Natural killer cell (primary cell): ENCODE data around the gene PXDN. TPM values are rescaled to one million over a fixed set of nuclear protein-coding genes. Genes with fewer than 3 reads are reported as not detected.

Experiments
- ATAC-seq, 3 donors: fragments of 150-1000 bp in 2 of 3; fragments of 200-7000 bp in 1 of 3; cut with Tn5 transposase; 1 replicate in 1 of 3; 2 replicates in 2 of 3; pipeline ENCODE4 v1.10.0; 2021; ENCODE audit warnings: mild to moderate bottlenecking in 2 of 3, moderate library complexity in 2 of 3
- DNase-seq, 2 donors: peaks; one replicate each; pipeline versions ENCODE4 v3.0.0 to v3.0.0-alpha.2; 2013 to 2021; ENCODE audit warnings: mixed read lengths in 1 of 2
- H3K27ac ChIP-seq: one replicate; pipeline ENCODE4 v1.5.1; 2013; ENCODE audit warnings: mild to moderate bottlenecking, low read length
- H3K27me3 ChIP-seq: one replicate; pipeline ENCODE4 v1.6.1; 2013; ENCODE audit warnings: low read length; ENCODE audit not compliant: control insufficient read depth, insufficient read depth
- H3K36me3 ChIP-seq: one replicate; pipeline ENCODE4 v1.6.1; 2013; ENCODE audit warnings: low read length; ENCODE audit not compliant: control insufficient read depth, insufficient read depth
- H3K4me1 ChIP-seq: one replicate; pipeline ENCODE4 v1.6.1; 2013; ENCODE audit warnings: low read length; ENCODE audit not compliant: control insufficient read depth, insufficient read depth
- H3K4me3 ChIP-seq: one replicate; pipeline ENCODE4 v1.5.1; 2013; ENCODE audit warnings: low read length
- H3K9me3 ChIP-seq: one replicate; pipeline ENCODE4 v1.6.1; 2013; ENCODE audit warnings: low read length; ENCODE audit not compliant: control insufficient read depth, insufficient read depth
- H3K27ac Mint-ChIP-seq, 2 donors: one replicate each; pipeline ENCODE4 v1.8.0; 2022; ENCODE audit warnings: mild to moderate bottlenecking in 2 of 2, mixed read lengths in 2 of 2, moderate library complexity in 1 of 2
- H3K27me3 Mint-ChIP-seq, 2 donors: one replicate each; pipeline ENCODE4 v1.8.0; 2022; ENCODE audit warnings: low read depth in 2 of 2, mixed read lengths in 2 of 2
- H3K36me3 Mint-ChIP-seq: one replicate; pipeline ENCODE4 v1.8.0; 2022; ENCODE audit warnings: mixed read lengths
- H3K4me1 Mint-ChIP-seq, 2 donors: one replicate each; pipeline ENCODE4 v1.8.0; 2022; ENCODE audit warnings: mixed read lengths in 2 of 2
- H3K4me3 Mint-ChIP-seq: one replicate; pipeline ENCODE4 v1.8.0; 2022; ENCODE audit warnings: mild to moderate bottlenecking, moderate library complexity, mixed read lengths
- H3K9me3 Mint-ChIP-seq, 2 donors: one replicate each; pipeline ENCODE4 v1.8.0; 2022; ENCODE audit warnings: mixed read lengths in 2 of 2
- WGBS: methylation state at CpG from one replicate; pipeline ENCODE4 v1.1.7; 2013; ENCODE audit warnings: missing lambda C conversion rate; ENCODE audit not compliant: insufficient coverage; 5-methylcytosine and 5-hydroxymethylcytosine counted together
- intact Hi-C: fragments of 100-400 bp; cut with micrococcal nuclease; formaldehyde crosslinking; loops from one replicate; pipeline ENCODE4 v1.14.2; 2022
- total RNA-seq, 4 donors: library from RNA; stranded (reverse); fragments of 120-200 nt in 1 of 4; gene quantifications; one replicate each; pipeline versions ENCODE4 v1.2.3 to v1.2.4, GENCODE V29; 2013 to 2022
- TF ChIP-seq, protein P1 (sequence below): fragments of 200-600 bp; IDR thresholded peaks from one replicate; pipeline ENCODE4 v1.8.0; 2022; ENCODE audit warnings: antibody characterized with exemption

Gene PXDN
- total RNA-seq, 3 donors from 2014 or later (not counting 1 experiment from before 2014, with no cell fraction given), result 2.1 to 3.7 (median 2.5) TPM

DNA sequence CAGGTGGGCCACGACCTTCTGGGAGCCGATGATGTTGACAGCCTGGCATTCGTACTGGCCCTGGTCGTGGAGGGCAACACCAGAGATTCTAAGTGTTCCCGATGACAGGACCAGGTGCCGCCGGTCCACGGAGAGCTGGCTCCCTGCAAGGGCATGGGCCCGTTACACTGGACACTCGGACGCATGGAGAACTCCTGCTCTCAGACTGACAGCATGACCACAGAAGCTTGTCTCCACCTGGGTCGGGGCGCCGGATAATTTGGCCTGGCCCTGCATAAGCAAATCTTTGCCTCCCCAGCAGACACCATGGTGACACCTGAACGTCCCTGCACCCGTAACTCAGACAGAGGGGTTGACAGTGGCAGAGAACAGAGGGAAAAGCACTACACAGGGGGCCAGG lies 80.7 kb downstream of the PXDN start:
- 91% methylated on average over 16 of the region's 16 CpGs for whole genome bisulfite sequencing
- DNase-seq, result no peak
- H3K36me3 Mint-ChIP-seq, result no peaks in the 10 kb centered on the region
- H3K27me3 Mint-ChIP-seq, result no peaks in the 10 kb centered on the region
- H3K27me3 ChIP-seq, result no peaks in the 10 kb centered on the region
- no peak overlapping the region for H3K27ac ChIP-seq
- ATAC-seq, result no peak
- H3K4me1 Mint-ChIP-seq, result no peaks in the 10 kb centered on the region
- no peaks in the 10 kb centered on the region for H3K9me3 Mint-ChIP-seq
- no peaks in the 10 kb centered on the region for H3K36me3 ChIP-seq
- H3K4me1 ChIP-seq, result no peaks in the 10 kb centered on the region
- no peak overlapping the region for H3K27ac Mint-ChIP-seq
- no peaks in the 10 kb centered on the region for H3K9me3 ChIP-seq
- intact Hi-C loops, result no loop called here
- TF ChIP-seq, protein P1, sequence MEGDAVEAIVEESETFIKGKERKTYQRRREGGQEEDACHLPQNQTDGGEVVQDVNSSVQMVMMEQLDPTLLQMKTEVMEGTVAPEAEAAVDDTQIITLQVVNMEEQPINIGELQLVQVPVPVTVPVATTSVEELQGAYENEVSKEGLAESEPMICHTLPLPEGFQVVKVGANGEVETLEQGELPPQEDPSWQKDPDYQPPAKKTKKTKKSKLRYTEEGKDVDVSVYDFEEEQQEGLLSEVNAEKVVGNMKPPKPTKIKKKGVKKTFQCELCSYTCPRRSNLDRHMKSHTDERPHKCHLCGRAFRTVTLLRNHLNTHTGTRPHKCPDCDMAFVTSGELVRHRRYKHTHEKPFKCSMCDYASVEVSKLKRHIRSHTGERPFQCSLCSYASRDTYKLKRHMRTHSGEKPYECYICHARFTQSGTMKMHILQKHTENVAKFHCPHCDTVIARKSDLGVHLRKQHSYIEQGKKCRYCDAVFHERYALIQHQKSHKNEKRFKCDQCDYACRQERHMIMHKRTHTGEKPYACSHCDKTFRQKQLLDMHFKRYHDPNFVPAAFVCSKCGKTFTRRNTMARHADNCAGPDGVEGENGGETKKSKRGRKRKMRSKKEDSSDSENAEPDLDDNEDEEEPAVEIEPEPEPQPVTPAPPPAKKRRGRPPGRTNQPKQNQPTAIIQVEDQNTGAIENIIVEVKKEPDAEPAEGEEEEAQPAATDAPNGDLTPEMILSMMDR, result no peak
- H3K4me3 Mint-ChIP-seq, result no peak overlapping the region
- no peak overlapping the region for H3K4me3 ChIP-seq

DNA sequence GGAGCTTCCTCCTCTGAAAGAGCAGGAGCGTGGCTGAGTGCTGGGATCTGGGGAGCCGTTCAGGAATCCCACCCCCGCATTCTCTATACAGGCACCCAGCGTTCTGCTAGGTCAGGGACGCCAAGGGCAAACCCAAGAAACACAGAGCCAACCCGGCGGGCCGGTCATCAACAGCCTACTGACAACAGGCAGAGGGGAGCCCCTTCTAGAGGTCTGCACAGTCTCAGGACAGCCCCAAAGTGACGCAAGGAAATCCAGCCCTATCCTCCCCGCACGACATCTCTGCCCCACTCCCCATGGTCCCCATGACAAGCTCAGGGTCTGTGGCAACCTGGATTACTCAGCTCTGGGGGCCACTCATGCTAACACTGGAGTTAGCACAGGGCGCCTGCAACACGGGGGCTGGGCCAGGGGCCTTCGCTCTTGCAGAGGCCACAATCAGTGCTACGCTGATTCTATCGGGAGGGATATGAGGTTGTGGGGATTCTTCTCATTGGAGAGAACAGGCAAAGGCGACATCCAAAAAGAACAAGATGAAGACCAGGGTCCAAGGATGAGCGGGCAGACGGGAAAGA lies 81.6 kb downstream of the PXDN start:
- no peaks in the 10 kb centered on the region for H3K9me3 ChIP-seq
- no peaks in the 10 kb centered on the region for H3K27me3 ChIP-seq
- ATAC-seq, result no peak
- no peaks in the 10 kb centered on the region for H3K4me1 ChIP-seq
- no peaks in the 10 kb centered on the region for H3K36me3 ChIP-seq
- Mint-ChIP-seq H3K36me3 (no peaks in the 10 kb centered on the region), H3K9me3 (no peaks in the 10 kb centered on the region), H3K27me3 (peaks cover 0 to 4% of the 10 kb centered on the region in 2 donors), H3K4me3 (no peak overlapping the region), H3K27ac (no peak overlapping the region), H3K4me1 (no peaks in the 10 kb centered on the region)
- 90% methylated on average over 19 of the region's 19 CpGs for WGBS
- TF ChIP-seq, protein P1, result no peak
- no peak overlapping the region for H3K4me3 ChIP-seq
- intact Hi-C loops, result no loop called here
- DNase-seq, result no peak
- no peak overlapping the region for H3K27ac ChIP-seq

DNA sequence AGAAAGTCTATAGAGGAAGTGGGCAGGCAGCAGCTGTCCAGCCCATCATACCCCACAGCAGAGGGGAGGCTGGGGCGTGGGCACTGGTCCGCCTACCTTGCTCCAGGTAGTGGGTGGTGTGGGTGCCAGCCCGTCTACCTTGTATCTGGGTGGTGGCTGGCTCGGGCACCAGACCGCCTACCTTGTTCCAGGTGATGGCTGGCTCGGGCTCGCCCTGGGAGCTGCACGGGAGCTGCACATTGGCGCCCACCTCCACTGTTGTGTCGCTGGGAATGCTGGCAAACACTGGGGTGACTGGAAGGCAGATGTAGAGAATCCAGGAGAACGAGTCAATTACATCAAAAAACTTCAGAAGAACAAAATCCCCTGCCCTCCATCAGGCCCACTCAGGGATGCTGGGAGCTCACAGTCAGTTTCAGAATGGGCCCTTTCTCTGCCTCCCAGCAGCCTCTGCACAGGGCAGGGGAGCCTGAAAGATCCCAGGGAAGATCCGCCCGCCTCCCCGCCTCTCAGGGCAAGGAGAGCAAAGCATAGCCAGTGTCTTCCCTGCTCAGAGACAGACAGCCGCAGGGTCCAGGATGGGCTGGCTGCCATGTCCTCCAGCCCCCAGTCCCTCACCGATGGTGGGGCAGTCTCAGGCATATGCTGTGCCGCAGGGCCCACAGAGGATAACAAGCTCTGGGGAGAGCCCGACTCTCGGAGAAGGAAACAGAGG lies 82.3 kb downstream of the PXDN start:
- ATAC-seq (no peak), DNase-seq (no peak)
- no peaks in the 10 kb centered on the region for H3K9me3 ChIP-seq
- no peak overlapping the region for H3K27ac ChIP-seq
- no peaks in the 10 kb centered on the region for H3K9me3 Mint-ChIP-seq
- H3K27me3 Mint-ChIP-seq, result peaks cover 0 to 4% of the 10 kb centered on the region in 2 donors
- H3K4me3 ChIP-seq, result no peak overlapping the region
- no peak overlapping the region for H3K27ac Mint-ChIP-seq
- TF ChIP-seq, protein P1, result no peak
- no peaks in the 10 kb centered on the region for H3K4me1 ChIP-seq
- H3K27me3 ChIP-seq, result no peaks in the 10 kb centered on the region
- no peak overlapping the region for H3K4me3 Mint-ChIP-seq
- intact Hi-C loops, result no loop called here
- 92% methylated on average over 19 of the region's 19 CpGs for WGBS
- no peaks in the 10 kb centered on the region for H3K36me3 Mint-ChIP-seq
- no peaks in the 10 kb centered on the region for H3K36me3 ChIP-seq
- no peaks in the 10 kb centered on the region for H3K4me1 Mint-ChIP-seq
